Measurements from ENCODE around the gene LARGE1.

LARGE1 gene

DNA sequence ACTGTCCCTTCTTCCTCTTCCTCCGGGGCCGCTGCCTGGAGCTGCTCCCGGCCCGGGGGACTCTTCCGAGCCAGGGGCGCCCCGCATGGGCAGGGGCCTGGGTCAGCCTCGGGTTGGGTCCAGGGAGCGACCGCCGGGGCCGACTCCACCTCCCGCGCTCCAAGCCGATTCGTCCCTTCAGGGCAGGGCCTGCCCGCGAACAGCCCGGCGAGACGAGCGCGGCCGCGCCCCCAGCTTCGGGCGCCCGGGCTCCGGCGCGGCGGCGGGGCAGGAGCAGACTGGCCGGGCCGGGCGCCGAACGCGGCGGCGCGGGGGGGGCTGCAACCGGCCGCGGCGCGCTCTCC, at the start of gene LARGE1:
Gene LARGE1, minus strand, starts transcription at position 280 of the 344 bp plus-strand sequence.
- DNase-seq, result peak in 3 of 10 donors; percentile 31 to 88 (median 75)
- intact Hi-C loops (cut with DNase I), result loop anchor here (2.0 kb wide), 2 partner anchors 617 to 1105 kb away; no protein-coding TSS in a partner anchor

DNA sequence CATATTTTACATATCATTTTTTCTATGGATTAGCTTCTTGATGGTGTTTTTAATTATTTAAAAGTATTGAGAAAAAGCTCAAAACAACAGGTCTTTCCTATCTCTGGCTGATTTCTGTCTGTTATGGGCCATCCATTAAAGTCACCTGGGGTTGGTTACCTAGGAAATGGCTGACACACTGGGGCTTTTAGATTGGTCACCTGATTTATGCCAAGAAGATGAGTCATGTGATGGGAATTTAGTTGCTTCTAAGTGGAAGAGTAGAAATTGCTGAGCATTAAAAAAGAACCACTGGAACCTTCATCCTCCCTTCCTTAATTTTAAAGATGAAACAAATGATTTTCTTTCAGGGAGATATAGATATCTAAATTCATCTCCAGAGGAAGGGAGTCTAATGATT, 48.8 kb upstream of the LARGE1 start:
- intact Hi-C loops (cut with DNase I), result no loop called here

GRCh38 chr22:33964121-33964520, 43.8 kb upstream of the LARGE1 start:
- no peak for DNase-seq
- intact Hi-C loops (cut with DNase I), result no loop called here

More for the DNA sequence above, 48.8 kb upstream of the LARGE1 start:
- DNase-seq, result no peak

DNA sequence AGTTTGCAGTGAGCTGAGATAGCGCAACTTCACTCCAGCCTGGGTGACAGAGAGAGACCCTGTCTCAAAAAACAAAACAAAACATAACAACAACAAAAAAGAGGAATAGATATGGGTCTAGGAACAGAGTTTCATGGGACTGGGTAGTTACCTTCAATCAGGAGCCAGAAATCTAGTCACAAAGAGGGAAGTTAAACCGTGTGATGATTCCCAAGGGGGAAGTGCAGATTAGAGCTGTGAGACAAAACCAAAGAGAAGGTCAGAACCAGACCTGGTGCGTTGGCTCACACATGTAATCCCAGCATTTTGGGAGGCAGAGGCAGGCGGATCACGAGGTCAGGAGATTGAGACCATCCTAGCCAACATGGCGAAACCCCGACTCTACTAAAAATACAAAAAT, 42.1 kb upstream of the LARGE1 start:
- no peak for DNase-seq
- intact Hi-C loops (cut with DNase I), result no loop called here

GRCh38 chr22:33958741-33959140, 38.5 kb upstream of the LARGE1 start:
- no peak for DNase-seq

GRCh38 chr22:33957086-33957485, 36.8 kb upstream of the LARGE1 start:
- intact Hi-C loops (cut with DNase I), result no loop called here

More at GRCh38 chr22:33958741-33959140, 38.5 kb upstream of the LARGE1 start:
- intact Hi-C loops (cut with DNase I), result no loop called here

GRCh38 chr22:33952776-33953175, 32.5 kb upstream of the LARGE1 start:
- intact Hi-C loops (cut with DNase I), result no loop called here
- no peak for DNase-seq

More at GRCh38 chr22:33957086-33957485, 36.8 kb upstream of the LARGE1 start:
- no peak for DNase-seq

- intact Hi-C loops (cut with DNase I), result no loop called here
- no peak for DNase-seq
Observed at GRCh38 chr22:33940741-33941140, 20.5 kb upstream of the LARGE1 start.

- no peak for DNase-seq
- intact Hi-C loops (cut with DNase I), result no loop called here
Observed at GRCh38 chr22:33932997-33933396, 12.7 kb upstream of the LARGE1 start.

DNA sequence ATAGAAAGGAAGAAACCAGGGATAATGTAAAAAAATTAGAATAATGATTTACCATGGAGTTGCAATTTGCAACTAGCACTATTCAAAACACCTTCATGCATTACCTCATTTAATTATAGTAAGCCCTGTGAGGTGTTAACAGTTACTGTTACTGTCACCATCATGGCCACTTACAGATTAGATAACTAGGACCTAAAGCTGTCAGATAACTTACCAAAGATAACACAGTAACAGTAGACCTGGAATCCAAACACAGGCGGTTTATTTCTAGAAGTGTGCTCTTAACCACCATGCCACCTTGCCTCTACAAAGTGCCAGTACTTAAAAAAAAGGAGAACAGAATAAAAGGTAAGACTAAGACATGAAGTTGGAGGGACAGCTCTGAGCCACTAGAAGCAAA, 11.1 kb upstream of the LARGE1 start:
- no peak for DNase-seq
- intact Hi-C loops (cut with DNase I), result no loop called here

- intact Hi-C loops (cut with DNase I), result no loop called here
Observed at GRCh38 chr22:33927752-33928151, 7.5 kb upstream of the LARGE1 start.

DNA sequence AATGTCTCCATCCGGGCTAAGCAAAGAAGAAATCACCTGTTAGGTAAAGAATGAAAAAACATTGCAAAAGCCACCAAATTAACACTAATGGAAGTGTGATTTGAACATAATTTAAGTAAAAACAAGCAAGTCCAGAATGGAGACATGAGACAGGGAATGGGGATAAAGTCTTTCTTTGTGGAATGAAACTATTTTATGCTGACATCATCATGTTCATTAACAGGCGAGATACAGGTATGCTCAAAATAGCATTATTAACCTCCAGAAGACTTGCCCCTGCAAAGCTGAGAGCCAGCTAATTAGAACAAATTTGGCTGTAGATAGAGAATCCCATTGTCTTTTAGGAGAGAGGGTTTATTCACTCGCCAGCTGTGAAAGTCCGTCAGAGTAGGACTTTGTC, 4.9 kb upstream of the LARGE1 start:
- intact Hi-C loops (cut with DNase I), result no loop called here
- no peak for DNase-seq

More at GRCh38 chr22:33927752-33928151, 7.5 kb upstream of the LARGE1 start:
- DNase-seq, result no peak

DNA sequence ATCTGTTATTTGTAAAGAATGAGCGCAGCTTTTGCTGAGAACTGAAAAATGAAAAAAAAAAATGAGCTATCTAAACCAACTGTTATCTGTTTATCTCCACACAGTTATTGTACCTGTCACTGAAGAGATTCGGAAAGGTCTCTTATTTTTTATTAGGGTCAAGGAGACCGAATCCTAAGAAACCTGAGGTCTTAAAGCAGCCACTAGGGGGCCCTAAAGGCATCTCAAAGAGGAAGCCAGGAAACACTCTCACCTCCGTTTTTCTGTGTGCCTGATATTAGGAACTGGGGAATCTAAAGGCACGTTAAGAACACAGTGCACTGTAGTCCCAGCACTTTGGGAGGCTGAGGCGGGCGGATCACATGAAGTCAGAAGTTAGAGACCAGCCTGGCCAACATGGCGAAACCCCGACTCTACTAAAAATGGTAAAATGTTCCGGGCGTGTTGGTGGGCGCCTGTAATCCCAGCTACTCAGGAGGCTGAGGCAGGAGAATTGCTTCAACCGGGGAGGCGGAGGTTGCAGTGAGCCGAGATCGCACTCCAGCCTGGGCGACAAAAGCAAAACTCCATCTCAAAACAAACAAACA, 3.5 kb upstream of the LARGE1 start:
- intact Hi-C loops (cut with DNase I), result loop anchor here (1.0 kb wide), 1 partner anchor 182 kb away; no protein-coding TSS in a partner anchor
- DNase-seq, result peak in 5 of 10 donors; percentile 46 to 84 (median 66)

DNA sequence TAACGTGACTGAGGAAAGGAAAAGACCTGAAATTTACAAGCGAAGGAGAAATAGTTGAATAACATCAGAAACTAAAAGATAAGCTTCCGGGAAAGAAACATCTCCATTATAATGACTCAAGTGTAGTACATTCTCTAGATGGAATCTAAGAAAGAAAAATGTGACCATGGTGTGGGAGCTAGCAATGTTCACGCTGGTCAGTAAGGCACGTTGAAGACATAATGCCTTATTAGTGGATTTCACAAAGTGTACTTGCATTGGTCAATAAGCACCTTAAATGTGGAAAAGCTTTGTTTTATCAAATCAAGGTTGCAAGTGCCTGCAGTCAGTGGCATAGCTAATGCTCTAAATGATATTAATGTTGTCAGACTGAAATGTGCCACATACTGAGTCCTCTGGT, 2.8 kb upstream of the LARGE1 start:
- DNase-seq, result no peak
- intact Hi-C loops (cut with DNase I), result loop anchor here (1.0 kb wide), 1 partner anchor 182 kb away; no protein-coding TSS in a partner anchor

GRCh38 chr22:33922349-33922681, 2.0 kb upstream of the LARGE1 start:
- intact Hi-C loops (cut with DNase I), result no loop called here
- DNase-seq, result peak; percentile 17 to 89 (median 35)

GRCh38 chr22:33921525-33922348, 1.5 kb upstream of the LARGE1 start:
- DNase-seq, result peak; percentile 59 to 95 (median 72)
- intact Hi-C loops (cut with DNase I), result loop anchor here (2.0 kb wide), 2 partner anchors 619 to 1103 kb away; no protein-coding TSS in a partner anchor

DNA sequence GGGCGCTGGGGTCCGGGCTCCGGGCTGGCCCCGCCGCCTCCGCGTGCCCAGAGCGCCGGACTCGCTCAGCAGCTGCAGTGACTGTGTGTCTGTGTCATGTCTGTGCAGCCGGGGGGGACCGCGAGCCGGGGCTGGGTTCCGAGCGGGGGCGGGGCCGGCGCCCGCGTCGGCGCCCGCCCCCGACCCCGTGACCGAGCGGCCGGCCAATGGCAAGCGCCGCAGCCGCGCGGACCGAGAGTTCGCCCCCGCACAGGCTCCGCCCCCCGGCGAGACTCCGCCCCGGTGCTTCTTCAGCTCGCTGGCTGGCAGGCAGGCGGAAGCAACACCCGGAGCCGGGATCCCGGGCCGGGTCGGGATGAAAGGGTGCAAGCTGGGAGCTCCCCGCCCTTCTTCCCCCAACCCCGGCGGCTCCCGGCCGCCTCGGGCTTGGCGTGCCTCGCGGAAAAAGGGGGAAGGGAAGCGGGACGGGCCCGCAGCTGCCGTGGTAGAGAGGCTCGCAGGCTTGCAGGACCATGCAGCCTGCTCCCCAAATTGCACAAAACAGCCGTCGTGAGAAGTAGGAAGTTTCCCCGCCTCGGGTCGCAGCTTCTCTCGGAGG, 750 bp upstream of the LARGE1 start:
- intact Hi-C loops (cut with DNase I), result loop anchor here (2.0 kb wide), 2 partner anchors 618 to 1104 kb away; no protein-coding TSS in a partner anchor
- DNase-seq, result peak; percentile 98 to 100 (median 99)

GRCh38 chr22:33919391-33920196, 682 bp downstream of the LARGE1 start:
- peak in 4 of 10 donors; percentile 19 to 87 (median 49) for DNase-seq
- intact Hi-C loops (cut with DNase I), result loop anchor here (1.0 to 2.0 kb wide), 3 partner anchors 400 to 1105 kb away; no protein-coding TSS in a partner anchor

DNA sequence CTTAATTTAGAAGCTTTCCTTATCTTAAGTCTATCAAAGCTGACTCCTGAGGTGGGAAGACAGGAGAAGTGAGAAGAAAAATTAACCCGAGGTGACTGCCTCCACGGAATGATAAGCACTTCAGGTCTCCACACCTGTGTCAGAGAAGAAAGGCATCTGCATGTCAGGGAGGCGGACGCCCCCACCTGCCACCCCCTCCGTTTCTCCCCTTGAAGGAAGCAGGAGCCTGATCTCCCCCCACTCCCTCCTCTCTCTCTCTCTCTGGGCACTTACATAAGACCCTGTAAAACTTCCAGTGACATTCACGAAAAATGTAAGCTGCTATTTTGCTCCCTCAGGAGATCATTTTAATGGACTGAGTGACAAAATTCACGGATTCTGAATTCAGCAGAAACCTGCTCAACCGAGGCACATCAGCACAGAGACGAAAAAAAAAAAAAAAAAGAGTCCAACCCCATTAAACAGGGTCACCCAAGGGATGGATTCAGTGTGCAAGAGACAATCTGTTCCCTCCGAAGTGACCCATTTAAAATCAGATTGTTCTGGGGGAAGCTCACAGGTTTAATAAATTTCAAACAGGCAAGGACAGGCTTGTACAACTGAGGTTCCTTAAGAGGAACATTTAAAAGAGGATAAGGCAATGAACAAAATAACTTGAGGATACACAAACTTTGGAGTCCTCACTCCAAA, 1.5 kb downstream of the LARGE1 start:
- DNase-seq, result no peak
- intact Hi-C loops (cut with DNase I), result loop anchor here (1.0 kb wide), 1 partner anchor 400 kb away; no protein-coding TSS in a partner anchor

Measured in posterior cingulate gyrus (tissue), 11 donors.